Measurements from ENCODE around the gene ALK.

ALK gene

DNA sequence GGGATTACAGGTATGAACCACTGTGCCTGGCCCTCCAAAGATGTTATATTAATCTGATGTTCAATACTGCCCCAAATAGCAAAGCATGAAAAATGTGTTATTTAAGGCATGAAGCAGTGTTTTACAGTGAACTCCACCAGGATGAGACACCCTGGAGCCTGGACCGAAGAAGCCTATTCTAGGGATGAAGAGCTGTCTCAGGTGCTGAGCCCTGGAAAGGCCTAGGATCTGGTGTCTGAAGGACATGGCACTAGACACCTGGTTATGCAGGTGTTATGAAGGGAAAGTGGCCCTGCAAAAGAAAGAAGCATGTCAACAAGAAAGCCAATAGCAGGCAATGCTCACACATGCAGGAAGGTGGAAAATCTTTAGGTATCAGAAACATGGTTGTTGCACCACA, 431.8 kb downstream of the ALK start:
- 86 to 95% methylated on average over 1 of the region's 1 CpG for WGBS, 2 experiments
- Histone ChIP-seq H3K4me3 (ENCODE audit: insufficient read depth, low read depth, low read length) (no peak overlapping the region), H3K27me3 (ENCODE audit: control insufficient read depth, insufficient read depth, low read length, poor library complexity, severe bottlenecking) (no peaks in the 10 kb centered on the region), H3K27ac (ENCODE audit: insufficient read depth, low read depth, low read length, poor library complexity, severe bottlenecking) (no peak overlapping the region), H3K9me3 (ENCODE audit: control insufficient read depth, low read length) (no peaks in the 10 kb centered on the region), H3K36me3 (ENCODE audit: control insufficient read depth, insufficient read depth, low read length) (no peaks in the 10 kb centered on the region), H3K4me1 (ENCODE audit: control insufficient read depth, insufficient read depth, low read length) (no peaks in the 10 kb centered on the region)

DNA sequence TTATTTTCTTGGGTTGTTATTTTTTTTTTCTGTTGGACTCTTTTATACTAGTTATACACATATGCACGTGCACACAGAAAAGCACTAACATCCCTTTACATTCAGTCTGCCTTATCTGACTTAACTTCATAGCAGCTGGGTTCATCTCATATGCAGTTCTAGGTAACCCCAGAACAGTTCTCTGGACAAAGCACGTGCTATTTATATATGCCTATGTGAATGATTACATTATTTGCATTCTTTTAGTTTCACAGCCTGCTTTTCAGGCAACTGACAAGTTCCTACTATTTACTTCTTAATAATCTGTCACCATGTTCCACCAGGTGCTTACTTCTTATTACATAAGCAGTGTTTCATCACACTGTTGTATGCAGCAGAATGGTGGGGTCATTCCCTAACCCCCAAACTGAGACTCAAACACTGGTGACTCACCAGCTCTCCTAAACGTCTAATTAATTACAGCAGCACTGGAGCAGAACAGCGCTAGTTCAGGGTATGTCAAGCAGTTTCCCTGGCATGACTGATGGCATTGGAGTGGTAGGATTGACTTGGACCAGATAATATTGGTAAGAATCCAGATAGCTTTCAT, 433.3 kb downstream of the ALK start:
- no peaks in the 10 kb centered on the region for H3K9me3 ChIP-seq (ENCODE audit: control insufficient read depth, low read length)
- WGBS, 2 experiments, result 91 to 96% methylated on average over 4 of the region's 4 CpGs
- no peak overlapping the region for H3K4me3 ChIP-seq (ENCODE audit: insufficient read depth, low read depth, low read length)
- H3K4me1 ChIP-seq (ENCODE audit: control insufficient read depth, insufficient read depth, low read length), result no peaks in the 10 kb centered on the region
- H3K36me3 ChIP-seq (ENCODE audit: control insufficient read depth, insufficient read depth, low read length), result no peaks in the 10 kb centered on the region
- no peaks in the 10 kb centered on the region for H3K27me3 ChIP-seq (ENCODE audit: control insufficient read depth, insufficient read depth, low read length, poor library complexity, severe bottlenecking)
- no peak overlapping the region for H3K27ac ChIP-seq (ENCODE audit: insufficient read depth, low read depth, low read length, poor library complexity, severe bottlenecking)

DNA sequence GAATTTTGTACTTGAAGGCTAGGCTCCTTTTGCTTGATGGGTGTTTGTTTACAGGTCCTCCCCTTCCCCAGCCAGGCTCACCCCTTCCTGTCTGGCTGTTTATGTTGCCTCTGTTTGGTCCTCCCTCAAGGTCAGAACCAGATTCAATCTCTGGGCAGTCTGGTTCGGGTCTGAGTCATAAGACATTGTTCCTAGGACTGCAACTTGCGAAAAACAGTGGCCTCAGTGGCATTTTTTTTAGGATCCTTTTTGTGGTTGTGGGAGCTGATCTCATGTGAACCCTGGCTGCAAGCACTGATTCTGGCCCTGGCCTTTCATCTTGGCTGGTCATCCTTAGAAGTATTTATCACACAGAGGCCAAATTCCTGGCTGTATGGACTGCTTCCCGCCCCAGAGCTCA, 435.8 kb downstream of the ALK start:
- Histone ChIP-seq H3K27ac (ENCODE audit: insufficient read depth, low read depth, low read length, poor library complexity, severe bottlenecking) (no peak overlapping the region), H3K36me3 (ENCODE audit: control insufficient read depth, insufficient read depth, low read length) (no peaks in the 10 kb centered on the region), H3K9me3 (ENCODE audit: control insufficient read depth, low read length) (no peaks in the 10 kb centered on the region), H3K4me3 (ENCODE audit: insufficient read depth, low read depth, low read length) (no peak overlapping the region), H3K27me3 (ENCODE audit: control insufficient read depth, insufficient read depth, low read length, poor library complexity, severe bottlenecking) (no peaks in the 10 kb centered on the region), H3K4me1 (ENCODE audit: control insufficient read depth, insufficient read depth, low read length) (no peaks in the 10 kb centered on the region)
- WGBS, 2 experiments, result 52 to 61% methylated on average over 3 of the region's 3 CpGs

DNA sequence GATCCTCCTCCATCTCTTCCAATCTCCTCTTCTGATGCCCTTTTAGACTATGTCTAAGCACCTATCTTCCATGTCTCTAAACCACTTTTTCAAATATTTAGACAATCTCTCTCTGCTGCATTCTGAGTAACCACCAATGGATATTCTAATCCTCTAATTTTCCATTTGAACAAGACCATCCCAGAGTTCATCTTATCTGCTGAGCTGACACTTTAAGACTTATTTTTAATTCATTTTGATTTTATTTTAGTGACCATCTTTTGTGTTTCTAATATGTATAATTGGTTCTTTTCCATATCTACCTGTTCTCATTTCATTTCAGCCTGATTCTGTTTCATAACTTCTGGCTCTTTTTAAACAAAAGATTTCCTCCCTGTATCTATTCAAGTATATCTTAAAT, 436.3 kb downstream of the ALK start:
- Histone ChIP-seq H3K4me3 (ENCODE audit: insufficient read depth, low read depth, low read length) (no peak overlapping the region), H3K27me3 (ENCODE audit: control insufficient read depth, insufficient read depth, low read length, poor library complexity, severe bottlenecking) (no peaks in the 10 kb centered on the region), H3K9me3 (ENCODE audit: control insufficient read depth, low read length) (no peaks in the 10 kb centered on the region), H3K36me3 (ENCODE audit: control insufficient read depth, insufficient read depth, low read length) (no peaks in the 10 kb centered on the region), H3K4me1 (ENCODE audit: control insufficient read depth, insufficient read depth, low read length) (no peaks in the 10 kb centered on the region), H3K27ac (ENCODE audit: insufficient read depth, low read depth, low read length, poor library complexity, severe bottlenecking) (no peak overlapping the region)

DNA sequence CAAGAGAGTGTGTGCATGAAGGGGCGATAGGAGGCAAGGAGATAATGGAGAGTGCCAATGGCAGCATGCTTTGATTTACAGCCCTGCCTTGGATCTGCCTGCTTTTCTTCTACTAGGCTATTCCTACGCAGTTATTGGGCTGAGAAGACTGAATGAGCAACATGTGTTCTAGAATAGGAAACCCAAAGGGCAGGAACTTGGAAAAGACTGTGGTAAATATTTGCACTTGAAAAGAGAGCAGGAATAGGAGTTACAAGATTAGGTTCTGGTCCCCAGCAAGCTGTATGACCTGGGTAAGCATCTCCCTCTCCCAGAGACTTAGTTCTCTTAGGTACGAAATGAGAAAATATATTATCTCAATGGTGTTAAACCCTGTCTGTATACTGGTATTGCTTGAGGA, 438.5 kb downstream of the ALK start:
- no peaks in the 10 kb centered on the region for H3K36me3 ChIP-seq (ENCODE audit: control insufficient read depth, insufficient read depth, low read length)
- H3K27me3 ChIP-seq (ENCODE audit: control insufficient read depth, insufficient read depth, low read length, poor library complexity, severe bottlenecking), result no peaks in the 10 kb centered on the region
- no peak overlapping the region for H3K4me3 ChIP-seq (ENCODE audit: insufficient read depth, low read depth, low read length)
- 96 to 97% methylated on average over 3 of the region's 3 CpGs for WGBS, 2 experiments
- no peaks in the 10 kb centered on the region for H3K4me1 ChIP-seq (ENCODE audit: control insufficient read depth, insufficient read depth, low read length)
- no peak overlapping the region for H3K27ac ChIP-seq (ENCODE audit: insufficient read depth, low read depth, low read length, poor library complexity, severe bottlenecking)
- H3K9me3 ChIP-seq (ENCODE audit: control insufficient read depth, low read length), result no peaks in the 10 kb centered on the region

DNA sequence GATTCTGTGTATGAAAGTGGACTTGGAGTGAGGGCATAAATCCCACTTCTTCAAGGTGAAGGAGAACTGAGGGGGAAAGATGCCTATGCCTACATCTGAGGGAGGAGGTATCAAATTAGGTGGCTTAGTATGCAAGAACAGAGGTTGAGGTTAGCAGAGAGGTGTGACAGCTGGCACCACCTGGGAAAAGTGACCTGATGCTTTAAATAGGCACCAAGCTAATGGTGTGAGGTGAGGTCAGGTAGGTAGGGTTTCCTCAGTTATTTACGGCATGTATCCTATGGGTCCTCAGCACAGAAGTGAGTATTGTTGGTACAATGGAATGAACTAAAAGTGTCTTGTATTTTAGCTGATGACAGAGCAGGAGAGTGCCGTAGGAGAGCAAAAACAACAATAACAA, 439.0 kb downstream of the ALK start:
- Histone ChIP-seq H3K4me1 (ENCODE audit: control insufficient read depth, insufficient read depth, low read length) (no peaks in the 10 kb centered on the region), H3K27ac (ENCODE audit: insufficient read depth, low read depth, low read length, poor library complexity, severe bottlenecking) (no peak overlapping the region), H3K36me3 (ENCODE audit: control insufficient read depth, insufficient read depth, low read length) (no peaks in the 10 kb centered on the region), H3K9me3 (ENCODE audit: control insufficient read depth, low read length) (no peaks in the 10 kb centered on the region), H3K4me3 (ENCODE audit: insufficient read depth, low read depth, low read length) (no peak overlapping the region), H3K27me3 (ENCODE audit: control insufficient read depth, insufficient read depth, low read length, poor library complexity, severe bottlenecking) (no peaks in the 10 kb centered on the region)
- 96 to 100% methylated on average over 1 to 2 of the region's 2 CpGs for WGBS, 2 experiments

DNA sequence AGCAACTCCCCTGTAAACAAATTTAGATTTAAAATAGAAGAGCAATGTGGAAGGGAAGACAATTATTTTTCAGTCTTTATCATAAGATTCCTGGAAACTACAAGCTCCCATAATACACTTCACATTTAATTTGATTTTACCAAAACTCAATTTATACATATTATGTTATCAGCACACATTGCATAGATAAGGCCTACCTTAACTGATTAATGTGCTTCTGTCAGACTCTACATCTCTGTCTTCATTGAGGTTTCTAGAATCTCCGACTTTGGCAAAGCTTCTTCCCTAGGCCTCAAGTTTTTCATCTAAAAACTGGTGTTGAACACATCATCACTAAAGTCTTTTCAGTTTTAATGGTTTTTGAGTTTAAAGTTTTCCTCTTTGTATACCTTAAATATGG, 440.1 kb downstream of the ALK start:
- no peaks in the 10 kb centered on the region for H3K9me3 ChIP-seq (ENCODE audit: control insufficient read depth, low read length)
- no peaks in the 10 kb centered on the region for H3K4me1 ChIP-seq (ENCODE audit: control insufficient read depth, insufficient read depth, low read length)
- H3K27me3 ChIP-seq (ENCODE audit: control insufficient read depth, insufficient read depth, low read length, poor library complexity, severe bottlenecking), result no peaks in the 10 kb centered on the region
- WGBS, 2 experiments, result 95 to 100% methylated on average over 1 of the region's 1 CpG
- no peak overlapping the region for H3K27ac ChIP-seq (ENCODE audit: insufficient read depth, low read depth, low read length, poor library complexity, severe bottlenecking)
- no peak overlapping the region for H3K4me3 ChIP-seq (ENCODE audit: insufficient read depth, low read depth, low read length)
- H3K36me3 ChIP-seq (ENCODE audit: control insufficient read depth, insufficient read depth, low read length), result no peaks in the 10 kb centered on the region

DNA sequence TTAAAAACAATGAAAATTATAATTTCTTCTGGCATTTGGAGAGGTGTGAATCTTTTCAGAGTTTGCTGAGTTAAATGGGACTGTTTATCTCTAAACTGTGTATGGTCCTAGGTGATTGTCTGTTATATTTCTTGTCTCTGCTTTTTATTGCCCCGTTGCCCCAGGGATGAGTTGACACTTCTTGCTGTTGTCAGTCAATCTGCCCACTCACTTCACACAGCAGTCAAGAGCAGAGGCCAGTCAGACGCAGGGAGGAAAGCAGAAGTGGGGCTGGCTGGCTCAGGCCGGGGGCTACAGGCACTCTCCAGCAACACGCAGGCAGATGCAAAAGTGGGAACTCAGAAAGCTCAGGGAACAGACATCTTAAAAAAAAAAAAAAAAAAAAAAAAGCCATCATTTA, 441.0 kb downstream of the ALK start:
- 60 to 61% methylated on average over 4 of the region's 4 CpGs for WGBS, 2 experiments
- Histone ChIP-seq H3K4me3 (ENCODE audit: insufficient read depth, low read depth, low read length) (no peak overlapping the region), H3K9me3 (ENCODE audit: control insufficient read depth, low read length) (no peaks in the 10 kb centered on the region), H3K27ac (ENCODE audit: insufficient read depth, low read depth, low read length, poor library complexity, severe bottlenecking) (no peak overlapping the region), H3K36me3 (ENCODE audit: control insufficient read depth, insufficient read depth, low read length) (no peaks in the 10 kb centered on the region), H3K27me3 (ENCODE audit: control insufficient read depth, insufficient read depth, low read length, poor library complexity, severe bottlenecking) (no peaks in the 10 kb centered on the region), H3K4me1 (ENCODE audit: control insufficient read depth, insufficient read depth, low read length) (no peaks in the 10 kb centered on the region)

DNA sequence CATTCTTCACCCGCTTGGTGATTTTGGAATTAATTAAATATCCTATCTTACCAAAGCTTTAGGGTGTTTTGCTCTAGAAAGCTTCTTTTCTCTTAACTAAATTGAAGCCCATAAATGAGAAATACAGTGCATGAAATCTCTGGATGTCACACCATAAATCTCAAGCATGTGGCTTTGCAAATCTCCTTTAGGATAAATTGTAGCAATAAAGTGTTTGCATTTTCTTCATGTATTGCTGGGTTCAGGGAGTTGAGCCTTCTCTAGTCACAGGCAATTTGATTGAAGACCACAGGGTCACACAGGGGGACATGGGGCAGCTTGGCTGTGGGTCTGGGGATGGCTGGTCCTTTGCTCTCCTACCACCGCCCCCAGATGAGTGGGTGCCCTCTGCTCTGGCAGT, 442.0 kb downstream of the ALK start:
- Histone ChIP-seq H3K4me1 (ENCODE audit: control insufficient read depth, insufficient read depth, low read length) (no peaks in the 10 kb centered on the region), H3K27me3 (ENCODE audit: control insufficient read depth, insufficient read depth, low read length, poor library complexity, severe bottlenecking) (no peaks in the 10 kb centered on the region), H3K27ac (ENCODE audit: insufficient read depth, low read depth, low read length, poor library complexity, severe bottlenecking) (no peak overlapping the region), H3K9me3 (ENCODE audit: control insufficient read depth, low read length) (no peaks in the 10 kb centered on the region), H3K4me3 (ENCODE audit: insufficient read depth, low read depth, low read length) (no peak overlapping the region), H3K36me3 (ENCODE audit: control insufficient read depth, insufficient read depth, low read length) (no peaks in the 10 kb centered on the region)
- 93 to 100% methylated on average over 1 to 2 of the region's 2 CpGs for WGBS, 2 experiments

DNA sequence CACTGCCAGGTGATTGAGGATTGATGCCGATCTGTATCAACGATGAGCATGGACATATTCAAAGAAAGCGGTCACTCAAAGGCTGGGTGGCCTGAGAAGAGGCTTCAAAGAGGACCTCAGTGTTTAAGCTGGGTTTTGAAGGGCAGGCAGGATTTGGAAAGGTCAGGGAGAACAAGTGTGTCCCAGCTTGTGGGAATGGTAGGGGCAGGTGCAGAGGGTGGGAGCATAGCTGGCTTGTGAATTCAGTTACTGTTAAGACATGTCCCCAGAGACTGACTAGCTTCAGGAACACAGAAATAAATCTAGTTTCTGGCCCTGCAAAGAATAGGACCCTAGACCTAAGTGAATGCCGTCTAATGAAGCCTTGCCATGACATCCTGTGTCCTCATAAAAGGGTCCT, 442.7 kb downstream of the ALK start:
- H3K27ac ChIP-seq (ENCODE audit: insufficient read depth, low read depth, low read length, poor library complexity, severe bottlenecking), result no peak overlapping the region
- H3K36me3 ChIP-seq (ENCODE audit: control insufficient read depth, insufficient read depth, low read length), result no peaks in the 10 kb centered on the region
- H3K4me3 ChIP-seq (ENCODE audit: insufficient read depth, low read depth, low read length), result no peak overlapping the region
- WGBS, 2 experiments, result 95% methylated on average over 4 of the region's 4 CpGs
- no peaks in the 10 kb centered on the region for H3K27me3 ChIP-seq (ENCODE audit: control insufficient read depth, insufficient read depth, low read length, poor library complexity, severe bottlenecking)
- no peaks in the 10 kb centered on the region for H3K4me1 ChIP-seq (ENCODE audit: control insufficient read depth, insufficient read depth, low read length)
- H3K9me3 ChIP-seq (ENCODE audit: control insufficient read depth, low read length), result no peaks in the 10 kb centered on the region

DNA sequence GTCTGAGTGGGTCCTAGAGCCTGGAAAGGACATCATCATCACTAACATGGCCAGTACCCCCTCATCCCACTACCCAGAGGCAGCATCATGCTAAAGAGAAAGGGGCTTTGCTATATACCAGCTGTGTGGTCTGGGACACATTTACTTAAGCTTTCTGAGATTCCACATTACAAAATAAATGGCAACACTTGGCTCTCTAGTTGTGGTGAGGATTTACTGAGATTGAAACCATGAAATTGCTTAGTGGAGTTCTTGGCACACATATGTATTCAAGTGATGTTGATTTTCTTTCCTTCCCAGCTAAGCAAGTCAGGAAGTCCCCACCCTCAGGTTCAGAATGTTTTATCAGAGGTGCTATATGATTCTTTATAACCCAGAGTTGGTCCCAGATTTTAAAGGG, 444.2 kb downstream of the ALK start:
- no peaks in the 10 kb centered on the region for H3K27me3 ChIP-seq (ENCODE audit: control insufficient read depth, insufficient read depth, low read length, poor library complexity, severe bottlenecking)
- H3K27ac ChIP-seq (ENCODE audit: insufficient read depth, low read depth, low read length, poor library complexity, severe bottlenecking), result no peak overlapping the region
- H3K9me3 ChIP-seq (ENCODE audit: control insufficient read depth, low read length), result no peaks in the 10 kb centered on the region
- no peaks in the 10 kb centered on the region for H3K36me3 ChIP-seq (ENCODE audit: control insufficient read depth, insufficient read depth, low read length)
- no peaks in the 10 kb centered on the region for H3K4me1 ChIP-seq (ENCODE audit: control insufficient read depth, insufficient read depth, low read length)
- no peak overlapping the region for H3K4me3 ChIP-seq (ENCODE audit: insufficient read depth, low read depth, low read length)

Measured in ectodermal cell (in vitro differentiated cells).